Measurements from ENCODE around the gene CELSR1.

The CELSR1 gene

GRCh38 chr22:46380069-46380468 is 157.4 kb downstream of the CELSR1 start:
- DNase-seq (ENCODE audit: low read depth, low spot score): no peak

DNA sequence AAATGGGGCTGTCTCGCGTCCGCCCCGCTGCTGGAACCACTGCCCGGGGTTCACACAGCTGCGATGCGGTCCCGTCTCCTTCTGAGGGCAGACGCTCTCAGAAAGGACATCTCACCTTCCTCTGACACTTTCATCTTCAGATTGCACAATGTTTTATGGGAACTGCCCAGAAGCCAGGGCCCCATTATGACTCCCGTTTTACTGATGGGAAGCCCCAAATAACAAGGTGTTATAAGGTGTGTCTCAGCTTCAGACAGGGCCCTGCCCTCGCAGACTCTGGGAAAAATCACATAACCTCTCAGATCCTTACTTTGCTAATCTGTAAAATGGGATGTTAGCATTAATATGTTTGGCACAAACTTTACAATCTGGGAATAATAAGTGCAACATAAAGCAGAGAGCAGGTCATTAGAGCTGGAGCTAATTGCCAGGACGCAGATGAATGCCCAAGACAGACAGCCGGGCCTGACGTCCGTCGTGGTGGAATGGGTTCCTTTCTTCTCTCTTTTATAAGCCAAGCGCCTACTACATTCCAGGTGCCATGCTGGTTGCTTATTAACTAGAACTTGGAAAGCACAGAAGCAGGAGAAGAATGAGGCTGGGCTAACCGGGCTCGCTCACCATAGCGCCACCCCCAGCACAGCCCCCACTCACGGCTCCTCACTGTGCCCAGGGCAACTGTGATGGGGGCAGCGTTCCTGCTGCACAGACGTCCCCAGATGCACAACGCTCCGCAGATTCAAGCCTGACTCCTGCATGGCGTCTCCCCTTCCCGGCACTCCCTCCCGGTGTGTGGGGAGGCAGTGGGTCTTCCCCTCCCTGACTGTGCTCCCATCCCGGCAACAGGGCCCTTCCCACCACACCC is 158.1 kb downstream of the CELSR1 start:
- DNase-seq (ENCODE audit: low read depth, low spot score): no peak

- DNase-seq (ENCODE audit: low read depth, low spot score): no peak
Measured at GRCh38 chr22:46378426-46379065, 158.9 kb downstream of the CELSR1 start.

DNA sequence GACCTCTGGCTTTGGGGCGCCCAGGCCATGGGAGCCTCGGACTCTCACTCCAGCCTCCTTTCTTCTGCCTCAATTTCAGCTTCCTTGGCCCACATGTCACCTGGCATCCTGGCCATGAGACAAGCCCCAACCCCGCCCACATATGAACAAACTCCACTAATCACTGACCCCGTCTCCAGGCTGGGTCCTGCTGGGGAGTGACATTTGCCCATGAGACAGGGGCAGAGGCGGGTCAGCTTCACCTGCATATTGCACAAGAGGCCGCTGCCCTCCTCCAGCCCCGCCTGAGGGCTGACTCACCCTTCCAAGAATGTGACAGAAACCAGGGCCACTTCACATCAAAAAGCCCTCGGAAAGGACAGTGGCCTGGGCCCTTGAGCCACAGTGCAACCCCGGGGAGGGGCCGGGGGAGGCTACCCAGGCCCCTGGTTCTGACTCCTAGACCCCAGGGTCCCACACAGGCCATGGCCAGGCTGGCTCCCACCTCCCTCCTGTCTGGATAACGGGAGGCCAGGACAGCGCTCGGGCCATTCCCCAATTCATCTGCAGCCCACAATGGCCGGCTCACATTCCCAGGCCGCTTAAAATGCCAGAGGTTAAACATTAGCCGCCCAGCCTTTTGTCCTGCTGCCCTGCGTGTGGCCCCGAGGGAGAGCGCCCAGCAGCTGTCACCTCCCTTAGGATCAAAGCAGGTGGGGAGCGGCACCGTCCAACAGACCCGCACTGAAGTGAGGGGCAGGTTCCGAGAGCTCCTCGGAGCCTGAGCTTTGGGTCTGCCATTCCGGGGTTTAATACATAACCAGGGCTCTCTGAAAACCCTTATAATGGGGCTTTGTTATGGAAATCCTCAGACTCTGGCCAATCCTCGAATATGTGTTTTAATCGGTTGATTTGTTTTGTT is 159.6 kb downstream of the CELSR1 start:
- DNase-seq (ENCODE audit: low read depth, low spot score): no peak

DNA sequence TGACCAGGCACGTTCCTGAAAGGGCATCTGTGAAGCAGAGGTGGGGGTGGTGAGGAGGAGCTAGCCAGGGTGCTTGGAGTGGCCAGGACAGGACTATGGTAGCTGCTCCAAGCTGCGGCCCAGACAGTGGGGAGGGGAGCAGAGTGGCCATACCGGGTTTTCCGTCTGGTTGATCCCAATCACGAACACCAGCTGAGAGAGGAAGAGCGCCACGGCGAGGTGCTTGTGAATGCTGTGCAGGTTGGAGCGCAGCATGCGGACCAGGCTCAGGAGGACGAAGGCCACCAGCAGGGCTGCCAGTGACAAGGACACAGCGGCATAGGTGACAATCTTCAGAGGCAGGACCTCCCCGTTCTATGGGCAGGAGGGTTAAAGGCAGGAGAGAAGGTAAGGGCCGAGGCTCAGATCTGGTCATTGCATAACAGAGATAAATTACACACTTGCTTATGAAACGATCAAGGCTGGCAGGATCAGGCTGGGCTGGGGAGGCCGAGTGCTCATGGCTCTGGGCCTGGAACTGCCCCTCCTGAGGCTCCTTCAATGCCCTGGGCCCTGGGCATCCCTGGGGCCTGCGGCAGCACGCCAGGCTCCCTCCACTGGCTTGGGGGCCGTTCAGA is 160.4 kb downstream of the CELSR1 start:
- DNase-seq (ENCODE audit: low read depth, low spot score): no peak

- DNase-seq (ENCODE audit: low read depth, low spot score): no peak
Measured at GRCh38 chr22:46376111-46376510, 161.3 kb downstream of the CELSR1 start.

- DNase-seq (ENCODE audit: low read depth, low spot score): no peak
Measured at GRCh38 chr22:46374663-46375474, 162.6 kb downstream of the CELSR1 start.

- DNase-seq (ENCODE audit: low read depth, low spot score): no peak
Measured at GRCh38 chr22:46373921-46374662, 163.3 kb downstream of the CELSR1 start.

DNA sequence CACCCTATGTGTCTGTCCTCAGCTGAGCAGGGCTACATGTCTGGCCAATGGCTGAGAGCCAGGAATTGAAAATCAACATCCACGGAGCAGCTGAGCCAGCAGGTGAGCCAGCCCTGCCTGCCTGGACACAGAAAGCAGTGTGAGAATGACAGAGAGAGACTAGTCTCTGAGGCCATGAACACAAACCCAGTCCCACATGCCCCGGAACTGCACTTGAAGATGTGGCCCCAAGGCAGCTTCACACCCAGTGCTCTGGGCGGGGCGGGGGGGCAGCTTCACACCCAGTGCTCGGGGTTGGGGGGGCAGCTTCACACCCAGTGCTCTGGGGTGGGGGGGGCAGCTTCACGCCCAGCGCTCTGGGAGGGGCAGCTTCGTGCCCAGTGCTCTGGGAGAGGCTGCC is 164.3 kb downstream of the CELSR1 start:
- no peak for DNase-seq (ENCODE audit: low read depth, low spot score)

GRCh38 chr22:46372686-46373085 is 164.7 kb downstream of the CELSR1 start:
- no peak for DNase-seq (ENCODE audit: low read depth, low spot score)

GRCh38 chr22:46371623-46372226 is 165.7 kb downstream of the CELSR1 start:
- DNase-seq (ENCODE audit: low read depth, low spot score): no peak

DNA sequence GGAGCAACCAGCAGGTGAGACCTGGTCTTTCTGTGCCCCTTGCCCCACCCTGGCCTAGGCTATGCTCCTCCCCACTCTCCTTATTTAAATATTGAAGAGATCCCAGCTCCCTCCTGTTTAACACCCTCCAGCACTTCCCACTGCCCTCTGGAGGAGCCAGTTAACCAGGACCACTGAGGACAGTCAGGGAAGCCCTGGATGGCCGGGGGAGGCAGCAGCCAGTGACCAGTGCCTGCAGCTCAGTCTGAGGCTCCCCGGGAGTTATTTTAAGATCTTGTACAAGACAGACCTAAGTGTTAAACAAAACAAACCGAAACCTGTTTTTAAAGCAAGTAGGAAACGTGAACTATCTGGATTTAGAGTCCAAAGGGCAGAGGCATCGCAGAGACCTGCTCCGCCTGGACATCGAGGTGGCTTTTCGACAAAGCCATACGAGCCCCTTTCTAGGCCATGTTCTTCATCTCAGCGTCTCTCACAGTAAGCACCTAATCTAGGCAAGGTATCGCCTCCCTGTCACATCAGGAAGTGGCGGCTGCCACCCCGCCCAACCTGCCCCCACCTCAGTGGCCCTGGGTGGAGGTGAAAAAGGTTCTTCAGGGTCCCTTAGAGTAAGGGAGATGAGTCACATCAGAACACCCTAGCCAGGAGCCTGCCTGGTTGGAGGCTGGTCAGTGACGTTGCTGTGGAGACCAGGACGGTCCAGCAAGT is 166.7 kb downstream of the CELSR1 start:
- DNase-seq (ENCODE audit: low read depth, low spot score): no peak

GRCh38 chr22:46369716-46370583 is 167.5 kb downstream of the CELSR1 start:
- DNase-seq (ENCODE audit: low read depth, low spot score): no peak

GRCh38 chr22:46368871-46369715 is 168.3 kb downstream of the CELSR1 start:
- DNase-seq (ENCODE audit: low read depth, low spot score): no peak

DNA sequence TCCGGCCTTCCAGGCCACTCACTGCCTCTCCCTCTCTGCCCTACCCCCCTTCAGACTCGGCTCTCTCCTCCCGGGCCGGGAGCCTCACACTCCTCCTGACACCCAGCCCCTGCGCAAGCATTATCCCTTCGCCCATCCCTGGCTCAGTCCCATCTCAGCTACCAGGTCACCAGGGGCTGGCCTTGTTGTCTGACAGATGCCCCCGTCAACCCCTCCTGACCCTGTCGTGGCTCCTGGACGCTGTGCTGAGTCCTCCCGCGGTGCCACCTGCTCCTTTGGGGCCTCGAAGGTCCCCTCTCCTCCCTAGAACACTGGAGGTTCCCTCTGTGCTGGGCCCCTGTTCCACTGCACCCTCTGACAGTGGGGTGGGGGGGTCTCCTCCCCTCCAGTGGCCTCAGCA is 169.0 kb downstream of the CELSR1 start:
- no peak for DNase-seq (ENCODE audit: low read depth, low spot score)

GRCh38 chr22:46367707-46368191 is 169.7 kb downstream of the CELSR1 start:
- no peak for DNase-seq (ENCODE audit: low read depth, low spot score)
